Activated T-cell treated with anti-CD3 and anti-CD28 coated beads, Interleukin-2, amount 50 U/mL, for 24 hours (primary cell): ENCODE results near the gene ZFHX3.
"Not testable (repeated sequence)": the region's sequence is repeated elsewhere in the genome, so short reads cannot be mapped to it uniquely, and the experiment has no call there.

Experiments used
- DNase-seq: peaks from one replicate; pipeline ENCODE4 v3.0.0-alpha.2; 2020
- H3K27ac Mint-ChIP-seq: 2 replicates; pipeline ENCODE4 v1.8.0; 2020; ENCODE audit warnings: mild to moderate bottlenecking, mixed read lengths
- H3K27me3 Mint-ChIP-seq: 2 replicates; pipeline ENCODE4 v1.8.0; 2020; ENCODE audit warnings: mixed read lengths
- H3K36me3 Mint-ChIP-seq: 2 replicates; pipeline ENCODE4 v1.8.0; 2020; ENCODE audit warnings: low read depth, mixed read lengths
- H3K4me1 Mint-ChIP-seq: 2 replicates; pipeline ENCODE4 v1.8.0; 2020; ENCODE audit warnings: low read depth, mixed read lengths
- H3K4me3 Mint-ChIP-seq: 2 replicates; pipeline ENCODE4 v1.8.0; 2020; ENCODE audit warnings: mild to moderate bottlenecking, moderate library complexity, mixed read lengths
- H3K9me3 Mint-ChIP-seq: 2 replicates; pipeline ENCODE4 v1.8.0; 2020; ENCODE audit warnings: mixed read lengths

ZFHX3 gene

DNA sequence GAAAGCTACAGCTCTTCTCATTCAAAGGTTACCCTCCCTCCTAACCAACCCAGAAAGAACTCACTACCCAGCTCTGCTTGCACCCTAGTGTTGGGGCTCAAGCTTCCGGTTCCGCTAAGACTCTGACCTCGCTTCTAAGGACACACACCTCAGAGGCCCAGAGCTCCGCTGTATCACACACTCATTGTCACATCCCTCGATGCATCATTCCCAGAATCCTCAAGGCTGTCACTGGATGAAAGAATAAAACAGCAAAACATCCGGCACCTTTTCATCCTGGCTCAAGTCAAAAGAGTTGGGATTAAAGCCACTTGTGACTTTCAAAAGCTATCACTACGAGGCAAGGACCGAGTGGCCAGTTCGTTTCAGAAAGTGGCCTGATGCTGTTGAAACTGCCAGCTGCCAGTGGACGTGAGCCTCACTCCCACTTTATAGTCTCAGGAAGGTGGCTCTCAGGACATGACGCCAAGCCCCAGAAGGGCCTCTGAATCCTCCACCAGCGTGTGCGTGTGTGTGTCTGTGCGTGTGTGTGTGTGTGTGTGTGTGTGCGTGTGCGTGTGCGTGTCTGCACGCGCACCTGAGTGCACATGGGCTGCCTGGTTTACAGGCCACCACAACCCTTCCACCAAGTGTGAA, 29.0 kb downstream of the ZFHX3 start:
- no peaks in the 10 kb centered on the region for H3K36me3 Mint-ChIP-seq
- H3K27ac Mint-ChIP-seq, result no peak overlapping the region
- peaks cover 4% of the 10 kb centered on the region for H3K27me3 Mint-ChIP-seq
- no peak overlapping the region for H3K4me3 Mint-ChIP-seq
- no peaks in the 10 kb centered on the region for H3K4me1 Mint-ChIP-seq
- H3K9me3 Mint-ChIP-seq, result no peaks in the 10 kb centered on the region
- DNase-seq, result no peak

DNA sequence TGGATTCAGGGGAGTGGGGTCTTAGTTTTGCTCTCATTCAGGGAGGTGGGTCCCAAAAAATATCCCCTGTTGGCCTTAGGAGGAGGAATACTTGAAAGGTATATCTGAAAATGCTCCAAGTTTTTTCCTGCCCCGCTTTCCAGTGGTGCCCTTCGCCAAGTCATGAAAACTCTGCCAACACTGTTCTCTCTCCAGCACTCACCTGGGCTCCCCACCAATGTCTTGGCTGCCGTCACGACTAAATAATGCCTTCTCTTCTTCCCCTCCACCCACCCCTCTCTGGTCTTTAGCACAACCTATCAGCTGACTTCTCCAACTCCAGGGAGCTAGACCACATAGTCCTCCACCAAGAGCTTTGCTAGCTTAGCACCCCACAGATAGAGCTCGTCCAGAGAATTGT, 30.6 kb downstream of the ZFHX3 start:
- no peaks in the 10 kb centered on the region for H3K9me3 Mint-ChIP-seq
- DNase-seq, result no peak
- H3K36me3 Mint-ChIP-seq, result no peaks in the 10 kb centered on the region
- no peak overlapping the region for H3K27ac Mint-ChIP-seq
- H3K27me3 Mint-ChIP-seq, result peaks cover 4% of the 10 kb centered on the region
- no peak overlapping the region for H3K4me3 Mint-ChIP-seq
- no peaks in the 10 kb centered on the region for H3K4me1 Mint-ChIP-seq

DNA sequence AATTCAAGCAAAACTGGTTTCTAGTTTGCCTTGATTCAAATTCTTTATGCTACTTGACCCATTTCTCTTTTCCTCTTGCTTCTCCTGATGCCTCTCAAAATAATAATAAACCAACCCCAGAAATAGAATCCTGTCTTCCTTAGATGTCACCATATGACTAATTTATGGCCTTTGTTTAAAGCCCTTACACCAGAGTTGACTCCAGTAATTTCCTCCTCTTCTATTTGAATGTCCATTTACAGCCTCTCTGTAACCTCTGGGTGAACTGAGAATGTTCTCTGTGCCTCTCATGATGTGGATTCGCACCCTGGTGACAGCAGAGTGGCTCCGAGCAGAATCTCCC, 31.5 kb downstream of the ZFHX3 start:
- H3K4me1 Mint-ChIP-seq, result no peaks in the 10 kb centered on the region
- no peak overlapping the region for H3K27ac Mint-ChIP-seq

DNA sequence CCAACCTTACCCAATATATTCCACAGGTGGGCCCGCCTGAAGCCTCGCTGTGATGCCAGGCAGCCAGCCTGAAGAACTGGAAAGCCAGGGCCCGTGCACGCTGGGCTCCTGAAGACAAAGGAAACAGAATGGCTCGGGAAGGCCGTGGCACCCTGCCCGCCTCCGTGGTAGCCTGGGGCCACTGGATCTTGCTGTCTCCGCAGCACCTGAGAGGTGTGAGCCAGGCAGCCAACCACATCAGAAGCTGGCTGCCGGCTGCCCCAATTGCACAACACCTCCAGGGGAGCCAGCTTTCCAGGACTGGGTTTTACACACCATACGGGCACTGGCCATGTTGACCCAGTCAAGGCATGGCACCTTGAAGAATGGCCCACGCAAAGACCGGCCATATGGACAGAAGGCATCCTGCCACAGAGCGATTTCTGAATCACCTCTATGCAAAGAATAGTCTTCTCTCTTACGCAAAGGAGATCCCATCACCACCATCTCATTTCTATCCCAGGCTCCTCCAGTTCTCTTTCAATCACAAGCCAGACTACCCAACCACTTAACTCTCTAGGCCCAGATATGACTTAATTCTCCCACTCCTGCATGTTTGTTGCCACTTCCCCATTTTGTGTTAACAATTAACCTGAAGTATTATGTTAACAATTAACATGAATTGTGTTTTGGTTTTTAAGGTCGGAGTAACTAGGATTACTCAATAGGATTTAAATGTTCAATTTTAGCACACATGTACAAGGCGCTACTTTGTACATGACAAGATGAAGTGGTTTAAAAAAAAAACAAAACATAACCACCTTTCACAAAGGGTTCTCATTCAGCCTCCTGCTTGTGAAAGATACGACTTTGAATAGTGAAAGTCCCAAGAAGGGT, 32.1 kb downstream of the ZFHX3 start:
- DNase-seq, result no peak

More for the DNA sequence above, 31.5 kb downstream of the ZFHX3 start:
- no peaks in the 10 kb centered on the region for H3K9me3 Mint-ChIP-seq
- no peaks in the 10 kb centered on the region for H3K36me3 Mint-ChIP-seq
- no peak overlapping the region for H3K4me3 Mint-ChIP-seq
- DNase-seq, result no peak
- peaks cover 4% of the 10 kb centered on the region for H3K27me3 Mint-ChIP-seq

DNA sequence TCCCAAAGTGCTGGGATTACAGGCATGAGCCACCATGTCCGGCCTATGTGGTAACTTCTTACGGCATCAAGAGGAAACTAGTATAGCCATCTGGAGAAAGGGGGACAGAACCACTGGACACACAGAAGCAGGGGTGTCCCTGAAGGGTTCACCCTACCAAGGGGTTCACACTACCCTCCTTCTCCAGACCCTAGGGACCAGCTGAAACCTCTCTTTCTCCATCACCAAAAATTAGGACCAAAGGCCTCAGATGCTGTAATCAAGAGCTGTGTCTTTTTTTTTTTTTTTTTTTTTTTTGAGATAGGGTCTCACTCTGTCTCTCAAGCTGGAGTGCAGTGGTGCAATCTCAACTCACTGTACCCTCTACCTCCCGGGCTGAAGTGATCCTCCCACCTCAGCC, 33.2 kb downstream of the ZFHX3 start:
- H3K27ac Mint-ChIP-seq, result no peak overlapping the region
- no peaks in the 10 kb centered on the region for H3K36me3 Mint-ChIP-seq
- DNase-seq, result no peak
- peaks cover 2% of the 10 kb centered on the region for H3K27me3 Mint-ChIP-seq
- no peak overlapping the region for H3K4me3 Mint-ChIP-seq
- H3K4me1 Mint-ChIP-seq, result no peaks in the 10 kb centered on the region
- no peaks in the 10 kb centered on the region for H3K9me3 Mint-ChIP-seq

More for the DNA sequence above, 32.1 kb downstream of the ZFHX3 start:
- Mint-ChIP-seq H3K4me1 (no peaks in the 10 kb centered on the region), H3K9me3 (no peaks in the 10 kb centered on the region), H3K4me3 (no peak overlapping the region), H3K27ac (no peak overlapping the region), H3K27me3 (peaks cover 4% of the 10 kb centered on the region), H3K36me3 (no peaks in the 10 kb centered on the region)

DNA sequence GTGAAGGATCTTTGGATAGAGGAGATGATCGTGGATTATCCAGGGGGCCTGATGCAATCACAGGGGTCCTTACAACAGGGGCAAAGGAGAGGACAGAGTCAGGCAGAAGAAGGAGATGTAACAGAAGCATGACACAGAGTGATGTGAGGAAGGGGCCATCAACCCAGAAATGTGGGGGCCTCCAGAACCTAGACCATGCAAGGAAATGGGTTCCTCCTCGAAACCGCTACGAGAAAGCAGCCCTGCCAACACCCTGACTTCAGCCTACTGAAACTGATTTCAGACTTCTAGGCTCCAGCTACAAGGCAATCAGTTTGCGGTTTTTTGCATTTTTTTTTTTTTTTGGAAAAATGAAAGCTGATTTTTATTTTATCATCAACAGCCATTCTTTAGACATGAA, 34.0 kb downstream of the ZFHX3 start:
- Mint-ChIP-seq H3K27ac (no peak overlapping the region), H3K36me3 (no peaks in the 10 kb centered on the region), H3K27me3 (no peaks in the 10 kb centered on the region), H3K9me3 (no peaks in the 10 kb centered on the region), H3K4me1 (no peaks in the 10 kb centered on the region), H3K4me3 (no peak overlapping the region)
- DNase-seq, result no peak

DNA sequence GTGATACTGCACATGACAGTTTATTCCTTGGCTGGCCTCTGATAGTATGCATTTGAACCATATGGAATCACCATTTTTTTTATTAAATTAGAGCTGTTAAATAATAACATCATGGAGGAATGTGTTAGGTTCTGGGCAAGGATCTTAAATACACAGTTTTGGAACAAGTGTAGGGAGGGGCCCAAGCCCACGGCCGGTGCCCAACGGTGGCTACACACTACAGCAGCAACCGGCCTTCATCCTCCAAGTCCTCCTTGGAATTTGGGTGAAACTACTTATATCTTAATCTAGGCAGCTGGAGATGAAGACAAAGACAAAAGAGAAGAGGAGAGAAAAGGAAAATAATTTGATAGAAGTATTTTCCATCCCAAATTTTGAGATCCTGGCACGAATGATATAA, 35.6 kb downstream of the ZFHX3 start:
- Mint-ChIP-seq H3K27me3 (no peaks in the 10 kb centered on the region), H3K36me3 (no peaks in the 10 kb centered on the region), H3K4me3 (no peak overlapping the region), H3K27ac (no peak overlapping the region), H3K9me3 (no peaks in the 10 kb centered on the region), H3K4me1 (no peaks in the 10 kb centered on the region)
- no peak for DNase-seq

DNA sequence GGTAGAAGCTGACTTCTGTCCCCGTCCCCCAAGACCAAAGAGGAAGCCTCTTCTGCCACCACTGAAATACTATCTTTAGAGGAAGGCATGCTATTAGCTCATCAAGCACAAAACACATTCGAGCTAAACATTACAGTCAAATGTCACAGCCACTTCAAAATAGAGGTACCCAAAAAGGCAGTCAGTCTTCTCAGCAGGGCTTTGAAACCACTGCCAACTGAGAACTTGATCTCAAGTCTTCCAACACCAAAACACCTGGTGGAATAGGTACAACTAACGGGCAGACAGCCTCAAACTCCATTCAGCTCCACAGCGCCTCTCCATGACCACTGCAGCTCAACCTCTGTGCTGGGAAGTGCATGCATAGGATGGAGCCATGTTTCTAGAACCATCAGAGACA, 36.0 kb downstream of the ZFHX3 start:
- no peaks in the 10 kb centered on the region for H3K4me1 Mint-ChIP-seq
- no peak overlapping the region for H3K27ac Mint-ChIP-seq
- no peaks in the 10 kb centered on the region for H3K27me3 Mint-ChIP-seq
- H3K9me3 Mint-ChIP-seq, result no peaks in the 10 kb centered on the region
- no peak overlapping the region for H3K4me3 Mint-ChIP-seq
- no peaks in the 10 kb centered on the region for H3K36me3 Mint-ChIP-seq
- DNase-seq, result no peak

DNA sequence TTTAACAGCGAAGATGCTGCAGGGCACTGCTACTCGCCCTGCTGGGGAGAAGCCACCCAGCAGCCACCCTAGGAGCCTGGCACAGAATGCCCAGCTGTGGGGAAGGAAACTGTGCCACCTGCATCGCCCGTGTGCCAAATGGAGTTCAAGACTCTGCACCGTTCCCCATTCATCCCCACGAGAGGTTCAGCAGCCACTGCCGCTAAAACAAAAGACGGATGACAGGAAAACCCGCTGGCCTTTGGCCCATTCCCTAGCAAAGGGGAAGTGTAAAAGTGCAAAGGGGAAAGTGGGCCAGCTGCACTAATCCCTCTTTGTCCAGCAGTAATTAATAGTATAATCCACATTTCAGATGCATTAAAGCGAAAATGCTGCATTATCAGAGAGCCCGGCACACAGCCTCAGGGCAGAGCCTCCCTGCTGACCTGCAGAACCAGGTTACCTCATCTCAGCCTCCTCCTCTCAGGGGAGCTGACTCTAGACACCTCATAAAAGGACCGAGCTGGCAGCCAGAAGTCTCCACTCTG, 37.7 kb downstream of the ZFHX3 start:
- Mint-ChIP-seq H3K4me3 (no peak overlapping the region), H3K9me3 (no peaks in the 10 kb centered on the region), H3K36me3 (no peaks in the 10 kb centered on the region), H3K27ac (no peak overlapping the region), H3K27me3 (no peaks in the 10 kb centered on the region), H3K4me1 (no peaks in the 10 kb centered on the region)
- DNase-seq, result no peak

DNA sequence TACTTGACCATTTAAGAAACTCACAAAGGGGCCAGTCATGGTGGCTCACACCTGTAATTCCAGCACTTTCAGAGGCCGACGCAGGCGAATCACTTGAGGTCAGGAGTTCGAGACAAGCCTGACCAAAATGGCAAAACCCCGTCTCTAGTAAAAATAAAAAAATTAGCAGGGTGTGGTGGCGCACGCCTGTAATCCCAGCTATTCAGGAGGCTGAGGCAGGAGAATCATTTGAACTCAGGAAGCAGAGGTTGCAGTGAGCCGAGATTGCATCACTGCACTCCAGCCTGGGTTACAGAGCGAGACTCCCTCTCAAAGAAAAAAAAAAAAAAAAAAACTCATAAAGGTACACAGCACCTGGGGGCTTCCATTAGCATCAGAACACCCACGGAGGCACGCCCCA, 38.2 kb downstream of the ZFHX3 start:
- DNase-seq, H3K9me3 Mint-ChIP-seq, H3K27ac Mint-ChIP-seq, H3K27me3 Mint-ChIP-seq, H3K36me3 Mint-ChIP-seq, H3K4me3 Mint-ChIP-seq, H3K4me1 Mint-ChIP-seq: not testable (repeated sequence)

DNA sequence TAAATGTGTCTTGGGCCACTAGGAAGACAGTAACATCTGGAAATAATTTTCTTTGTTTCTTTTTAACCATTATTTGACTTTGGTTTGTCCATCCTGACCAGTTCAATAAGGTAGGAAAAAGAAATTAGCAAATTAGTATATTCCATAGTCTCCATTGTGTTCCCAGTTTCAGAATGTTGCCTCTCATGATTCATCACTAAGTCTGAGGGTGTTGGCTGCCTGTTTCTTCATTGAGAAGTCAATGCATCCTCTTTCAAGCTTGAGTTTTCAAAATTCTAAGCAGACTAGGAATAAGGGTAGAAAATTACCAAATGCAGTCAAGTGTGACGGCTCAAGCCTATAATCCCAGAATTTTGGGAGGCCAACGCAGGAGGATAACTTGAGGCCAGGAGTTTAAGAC, 41.9 kb downstream of the ZFHX3 start:
- DNase-seq, result no peak
- Mint-ChIP-seq H3K27ac (no peak overlapping the region), H3K27me3 (no peaks in the 10 kb centered on the region), H3K36me3 (no peaks in the 10 kb centered on the region), H3K9me3 (peaks cover 3% of the 10 kb centered on the region), H3K4me1 (no peaks in the 10 kb centered on the region), H3K4me3 (no peak overlapping the region)

DNA sequence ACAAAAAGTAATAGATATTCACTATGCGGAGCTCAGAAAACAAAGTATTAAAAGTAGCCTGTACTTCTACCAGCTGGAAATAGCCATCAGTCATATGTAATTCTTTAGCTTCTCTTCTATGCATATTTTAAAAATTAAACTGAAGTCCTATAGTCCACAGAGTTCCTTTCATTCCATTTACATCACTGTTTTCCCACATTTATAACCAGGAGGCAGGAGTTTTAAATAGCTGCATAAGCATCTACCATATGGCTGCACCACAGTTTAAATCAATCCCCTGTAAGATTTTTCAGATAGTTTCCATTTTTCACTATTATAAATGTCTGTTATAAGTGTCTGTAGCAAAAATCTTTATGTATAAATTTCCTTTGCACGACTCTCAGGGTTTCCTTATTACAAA, 45.1 kb downstream of the ZFHX3 start:
- H3K4me1 Mint-ChIP-seq, result no peaks in the 10 kb centered on the region
- H3K27me3 Mint-ChIP-seq, result no peaks in the 10 kb centered on the region
- no peaks in the 10 kb centered on the region for H3K36me3 Mint-ChIP-seq
- peaks cover 4% of the 10 kb centered on the region for H3K9me3 Mint-ChIP-seq
- DNase-seq, result no peak
- H3K4me3 Mint-ChIP-seq, result no peak overlapping the region
- H3K27ac Mint-ChIP-seq, result no peak overlapping the region

DNA sequence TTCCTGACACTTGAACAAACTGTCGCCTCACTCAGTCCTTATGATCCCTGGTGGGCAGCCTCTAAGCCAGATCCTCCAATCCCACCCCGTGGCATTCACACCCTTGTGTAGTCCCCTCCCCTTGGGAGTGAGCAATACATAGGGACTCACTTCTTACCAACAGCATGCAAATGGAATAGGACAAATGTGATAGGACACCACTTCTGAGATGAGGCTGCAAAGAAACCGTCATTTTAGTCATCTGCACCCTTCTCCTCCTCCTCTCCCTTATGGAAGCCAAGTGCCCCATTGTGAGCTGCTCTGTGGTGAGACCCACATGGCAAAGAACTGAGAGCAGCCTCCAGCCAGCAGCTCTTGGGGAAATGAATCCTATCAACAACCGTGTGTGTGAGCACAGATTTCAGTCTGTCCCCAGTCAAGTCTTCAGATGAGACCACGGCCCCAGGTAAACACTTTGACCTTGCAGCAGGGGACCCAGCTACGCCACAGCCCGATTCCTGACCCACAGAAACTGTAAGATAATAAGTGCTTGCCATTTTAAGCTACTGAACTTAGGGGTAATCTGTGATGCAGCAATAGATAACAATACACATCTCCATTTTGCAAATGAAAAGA, 46.9 kb downstream of the ZFHX3 start:
- no peak overlapping the region for H3K27ac Mint-ChIP-seq
- no peaks in the 10 kb centered on the region for H3K27me3 Mint-ChIP-seq
- no peaks in the 10 kb centered on the region for H3K36me3 Mint-ChIP-seq
- DNase-seq, result no peak
- no peaks in the 10 kb centered on the region for H3K4me1 Mint-ChIP-seq
- peaks cover 4% of the 10 kb centered on the region for H3K9me3 Mint-ChIP-seq
- no peak overlapping the region for H3K4me3 Mint-ChIP-seq

DNA sequence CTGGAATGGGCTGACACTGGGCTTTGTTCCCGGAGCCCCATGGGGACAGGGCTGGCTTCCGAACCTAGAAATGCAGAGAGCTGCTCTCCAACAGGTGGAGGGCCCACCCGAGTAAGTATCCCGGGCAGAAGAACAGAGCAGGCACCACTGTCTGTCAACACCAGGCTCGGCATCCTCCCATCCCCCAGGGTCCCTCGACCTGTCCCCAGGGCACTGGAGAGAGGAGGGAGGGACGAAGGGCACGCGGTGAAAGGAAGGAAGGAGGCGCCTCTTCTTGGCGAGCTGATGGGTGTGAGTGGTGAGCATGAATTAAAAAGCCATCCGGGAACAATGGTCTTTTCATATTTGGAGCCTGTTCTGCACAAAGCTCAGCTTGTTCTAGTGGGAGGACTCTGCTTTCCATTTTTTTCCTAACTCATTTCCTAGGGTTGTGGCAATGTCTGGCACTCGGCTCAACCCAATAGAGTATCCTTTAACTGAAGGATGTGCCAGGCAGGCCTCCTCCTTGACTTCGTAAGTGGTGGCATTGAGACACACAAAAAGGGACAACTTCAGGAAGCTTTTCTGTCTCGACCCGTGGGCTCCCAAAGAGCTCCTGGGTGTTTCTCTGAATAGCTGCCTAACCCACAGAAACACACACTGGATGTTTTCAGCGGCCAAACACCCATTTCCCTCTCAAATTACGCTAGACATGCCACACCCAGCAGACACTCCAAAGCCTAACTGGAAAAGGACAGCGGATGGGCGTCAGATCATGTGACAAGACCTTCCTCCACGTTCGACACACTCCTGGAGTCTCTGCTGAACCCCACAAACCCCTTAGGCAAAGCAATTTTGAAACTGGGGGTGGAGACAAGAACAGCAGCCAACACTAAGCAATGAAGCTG, 47.7 kb downstream of the ZFHX3 start:
- Mint-ChIP-seq H3K4me1 (no peaks in the 10 kb centered on the region), H3K36me3 (no peaks in the 10 kb centered on the region), H3K27me3 (no peaks in the 10 kb centered on the region), H3K9me3 (peaks cover 4% of the 10 kb centered on the region), H3K27ac (no peak overlapping the region), H3K4me3 (no peak overlapping the region)
- no peak for DNase-seq
